Astrocyte of the spinal cord (primary cell): ENCODE measurements around the gene ATAD2B.
A peak's percentile ranks its signal among the peaks of the same experiment; 100 is the strongest.

Experiments used
- DNase-seq: peaks from one replicate; pipeline ENCODE4 v3.0.0; 2011; ENCODE audit warnings: low read depth, low spot score
- H3K4me3 ChIP-seq: 2 replicates; pipeline ENCODE4 v1.5.1; 2011; ENCODE audit warnings: low read depth, mild to moderate bottlenecking, low read length, moderate library complexity
- in situ Hi-C: cut with HindIII; loops from 2 replicates; pipeline ENCODE4 v1.10.0; 2017; ENCODE audit warnings: low sequenced_read_pairs
- TF ChIP-seq, protein P1 (sequence below): IDR thresholded peaks from 2 replicates; pipeline ENCODE4 v1.5.1; 2012; ENCODE audit warnings: low read depth, mild to moderate bottlenecking, low read length, inconsistent platforms

Gene ATAD2B

DNA sequence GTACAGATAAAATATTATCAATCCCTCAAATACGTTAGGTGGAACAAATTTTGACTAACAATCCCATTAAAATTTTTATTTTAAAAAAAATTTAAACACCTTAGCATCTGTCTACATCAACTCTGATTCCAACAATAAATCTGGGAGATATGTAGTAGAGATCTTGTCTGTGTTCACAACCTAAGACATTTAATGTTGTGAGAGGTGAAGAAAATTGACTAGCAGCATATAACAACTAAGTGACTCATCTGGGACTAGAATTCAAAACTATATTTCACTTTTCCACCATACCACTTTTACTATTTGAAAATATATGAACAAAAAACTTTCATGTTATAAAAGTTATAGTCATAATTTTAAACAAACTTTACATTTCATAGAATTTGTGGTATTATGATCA lies 97.9 kb downstream of the ATAD2B start:
- TF ChIP-seq, protein P1, sequence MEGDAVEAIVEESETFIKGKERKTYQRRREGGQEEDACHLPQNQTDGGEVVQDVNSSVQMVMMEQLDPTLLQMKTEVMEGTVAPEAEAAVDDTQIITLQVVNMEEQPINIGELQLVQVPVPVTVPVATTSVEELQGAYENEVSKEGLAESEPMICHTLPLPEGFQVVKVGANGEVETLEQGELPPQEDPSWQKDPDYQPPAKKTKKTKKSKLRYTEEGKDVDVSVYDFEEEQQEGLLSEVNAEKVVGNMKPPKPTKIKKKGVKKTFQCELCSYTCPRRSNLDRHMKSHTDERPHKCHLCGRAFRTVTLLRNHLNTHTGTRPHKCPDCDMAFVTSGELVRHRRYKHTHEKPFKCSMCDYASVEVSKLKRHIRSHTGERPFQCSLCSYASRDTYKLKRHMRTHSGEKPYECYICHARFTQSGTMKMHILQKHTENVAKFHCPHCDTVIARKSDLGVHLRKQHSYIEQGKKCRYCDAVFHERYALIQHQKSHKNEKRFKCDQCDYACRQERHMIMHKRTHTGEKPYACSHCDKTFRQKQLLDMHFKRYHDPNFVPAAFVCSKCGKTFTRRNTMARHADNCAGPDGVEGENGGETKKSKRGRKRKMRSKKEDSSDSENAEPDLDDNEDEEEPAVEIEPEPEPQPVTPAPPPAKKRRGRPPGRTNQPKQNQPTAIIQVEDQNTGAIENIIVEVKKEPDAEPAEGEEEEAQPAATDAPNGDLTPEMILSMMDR = no peak
- in situ Hi-C loops = no loop called here
- no peak for DNase-seq
- H3K4me3 ChIP-seq = no peak overlapping the region

DNA sequence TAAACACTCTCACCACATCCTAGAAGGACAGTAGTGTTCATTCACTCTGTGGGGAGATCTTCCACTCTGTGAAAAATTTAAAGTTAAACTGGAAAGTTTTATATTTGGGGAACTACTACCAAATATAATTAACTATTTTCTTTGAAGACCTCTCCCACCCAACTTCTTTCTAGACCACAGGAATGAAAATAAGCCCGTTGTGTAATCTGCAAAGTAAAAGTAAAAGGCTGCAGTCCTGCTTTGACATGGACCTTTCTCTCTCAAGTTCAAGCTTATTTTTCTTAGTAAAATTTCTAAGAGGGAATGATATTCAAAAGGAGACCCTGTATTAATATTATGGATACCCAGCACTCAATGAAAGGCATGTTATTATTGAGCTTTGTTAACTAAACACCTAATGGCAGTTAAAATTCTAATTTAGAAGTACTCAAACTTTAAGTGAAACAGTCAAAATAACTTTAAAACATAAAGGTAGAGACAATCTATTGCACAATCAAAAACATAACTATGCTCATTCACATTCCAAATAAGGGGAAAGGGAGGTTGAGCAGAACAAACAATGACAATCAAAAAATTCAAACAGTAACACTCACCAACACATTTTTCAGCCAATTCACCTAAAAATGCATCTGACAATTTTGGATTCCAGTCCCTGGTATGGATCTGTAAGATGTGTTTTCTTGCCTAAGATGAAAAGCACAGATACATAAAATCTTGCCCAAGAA lies 98.5 kb downstream of the ATAD2B start:
- H3K4me3 ChIP-seq = no peak overlapping the region
- in situ Hi-C loops = no loop called here
- TF ChIP-seq, protein P1 = no peak
- DNase-seq = peak; percentile 17

DNA sequence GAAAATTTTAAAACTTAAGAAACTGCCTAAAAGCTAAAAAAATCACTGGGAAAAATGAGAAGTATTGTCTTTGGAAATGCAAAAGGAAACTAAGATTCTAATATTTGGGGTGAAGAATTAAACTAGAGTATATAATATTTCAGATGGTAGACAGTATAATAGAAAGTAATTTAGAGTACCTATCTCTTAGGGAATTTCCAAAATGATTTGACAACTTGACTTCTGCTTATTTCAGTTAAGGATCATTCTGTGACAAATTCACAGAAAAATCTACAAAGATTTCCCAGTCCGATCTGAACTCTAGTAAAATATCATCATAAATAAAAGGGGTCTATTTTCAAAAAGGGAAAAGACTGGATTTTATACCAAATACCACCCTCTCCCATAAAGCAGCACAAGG lies 99.6 kb downstream of the ATAD2B start:
- no peak overlapping the region for H3K4me3 ChIP-seq
- DNase-seq = no peak
- TF ChIP-seq, protein P1 = no peak
- in situ Hi-C loops = no loop called here

DNA sequence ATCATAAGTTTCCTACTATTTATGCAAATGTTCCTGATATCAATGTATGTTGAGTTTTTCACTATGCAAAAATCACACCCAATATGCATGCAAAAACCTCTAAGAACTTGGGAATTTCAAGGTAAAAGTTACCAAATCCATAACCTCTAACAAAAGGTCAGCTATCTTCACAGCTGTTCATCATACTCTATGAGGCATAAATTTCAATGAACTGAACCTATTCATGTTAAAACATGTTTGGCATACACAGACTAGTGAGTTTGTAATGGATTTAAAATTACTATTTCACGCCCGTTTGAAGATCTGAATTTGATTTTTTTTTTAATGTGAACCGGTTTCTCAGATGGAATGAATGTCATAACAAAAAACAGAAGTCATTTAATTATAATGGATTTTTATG lies 100.2 kb downstream of the ATAD2B start:
- TF ChIP-seq, protein P1 = no peak
- in situ Hi-C loops = no loop called here
- H3K4me3 ChIP-seq = no peak overlapping the region
- no peak for DNase-seq

DNA sequence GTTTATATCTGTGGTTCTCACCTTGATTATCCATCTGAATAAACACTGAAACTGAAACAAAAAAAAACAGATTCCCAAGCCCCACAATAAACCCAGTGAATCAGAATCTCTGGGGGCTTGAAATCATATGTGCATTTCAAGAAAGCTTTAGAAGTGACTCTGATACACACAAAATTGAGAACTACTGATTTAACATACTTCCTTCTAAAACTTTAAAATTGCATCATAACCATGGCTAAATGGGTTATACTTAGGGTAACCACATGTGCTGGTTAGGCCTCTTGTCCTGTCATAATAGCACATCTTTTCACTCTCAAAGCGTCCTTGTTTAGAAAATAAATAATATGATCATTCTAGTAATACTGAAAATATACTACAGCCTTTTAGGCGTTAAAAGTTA lies 100.9 kb downstream of the ATAD2B start:
- in situ Hi-C loops = no loop called here
- H3K4me3 ChIP-seq = no peak overlapping the region
- TF ChIP-seq, protein P1 = no peak
- DNase-seq = no peak

DNA sequence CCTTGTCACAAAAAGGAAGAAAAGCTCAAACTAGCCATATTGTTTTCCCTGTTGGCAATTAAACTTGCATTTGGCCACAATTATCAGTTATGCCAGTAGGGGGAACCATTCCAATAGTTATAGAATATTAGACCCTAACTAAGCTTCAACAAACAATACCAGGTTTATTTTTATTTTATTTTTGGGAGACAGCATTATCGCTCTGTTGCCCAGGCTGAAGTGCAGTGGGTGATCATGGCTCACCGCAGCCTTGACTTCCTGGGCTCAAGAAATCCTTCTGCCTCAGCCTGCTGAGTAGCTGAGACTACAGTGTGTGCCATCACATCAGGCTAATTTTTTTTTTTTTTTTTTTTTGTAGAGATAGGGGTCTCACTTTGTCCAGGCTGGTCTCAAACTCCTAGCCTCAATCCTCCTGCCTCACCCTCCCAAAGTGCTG lies 102.1 kb downstream of the ATAD2B start:
- DNase-seq = peak; percentile 73
- in situ Hi-C loops = no loop called here

More for the DNA sequence above, 102.1 kb downstream of the ATAD2B start:
- no peak overlapping the region for H3K4me3 ChIP-seq
- TF ChIP-seq, protein P1 = peak; percentile 65
